Globus pallidus (tissue), 1 donor: ENCODE data around the gene PODN.
A peak's percentile ranks its signal among the peaks of the same experiment; 100 is the strongest.

ENCODE experiments used
- DNase-seq: peaks from one replicate; pipeline ENCODE4 v3.0.0-alpha.2; 2015; ENCODE audit warnings: low spot score

Gene PODN

DNA sequence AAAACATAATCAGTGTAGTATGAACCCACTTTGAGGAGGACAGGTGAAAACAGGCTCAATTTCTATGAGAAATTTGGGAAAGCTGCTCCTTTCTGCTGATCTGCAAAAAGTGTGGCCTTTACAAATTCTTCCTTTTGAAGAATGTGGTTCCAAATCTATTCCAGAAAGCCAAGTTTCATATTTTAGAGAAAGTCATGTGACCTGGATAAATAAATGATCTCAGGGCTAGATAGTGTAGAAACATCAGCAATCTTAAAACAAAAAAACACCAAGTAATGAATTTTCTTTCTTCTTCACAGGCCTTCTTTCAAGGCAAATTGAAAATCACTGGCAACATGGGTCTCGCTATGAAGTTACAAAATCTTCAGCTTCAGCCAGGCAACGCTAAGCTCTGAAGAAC lies 11.7 kb upstream of the PODN start:
- no peak for DNase-seq

- no peak for DNase-seq
Measured at GRCh38 chr1:53051676-53052075, 10.3 kb upstream of the PODN start.

- no peak for DNase-seq
Measured at GRCh38 chr1:53057127-53057526, 4.9 kb upstream of the PODN start.

DNA sequence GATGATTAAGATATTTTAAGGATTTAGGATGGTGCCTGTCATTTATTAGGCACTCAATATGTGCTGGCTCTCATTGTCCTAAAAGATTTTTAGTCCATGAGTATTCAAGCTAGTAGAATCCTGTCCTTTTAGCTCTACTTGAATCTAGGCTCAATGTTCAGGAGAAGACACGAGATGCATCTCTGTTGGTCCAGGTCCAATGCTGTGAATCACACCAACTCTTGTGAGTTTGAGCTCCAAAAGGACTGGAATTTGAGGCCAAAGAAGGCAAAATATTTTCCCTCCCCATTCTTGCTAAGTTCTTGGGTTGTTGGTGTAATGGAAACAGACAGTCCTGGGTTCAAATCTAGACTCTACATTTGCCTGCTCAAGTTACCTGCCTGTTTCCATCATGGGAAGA lies 1.4 kb upstream of the PODN start:
- no peak for DNase-seq

DNA sequence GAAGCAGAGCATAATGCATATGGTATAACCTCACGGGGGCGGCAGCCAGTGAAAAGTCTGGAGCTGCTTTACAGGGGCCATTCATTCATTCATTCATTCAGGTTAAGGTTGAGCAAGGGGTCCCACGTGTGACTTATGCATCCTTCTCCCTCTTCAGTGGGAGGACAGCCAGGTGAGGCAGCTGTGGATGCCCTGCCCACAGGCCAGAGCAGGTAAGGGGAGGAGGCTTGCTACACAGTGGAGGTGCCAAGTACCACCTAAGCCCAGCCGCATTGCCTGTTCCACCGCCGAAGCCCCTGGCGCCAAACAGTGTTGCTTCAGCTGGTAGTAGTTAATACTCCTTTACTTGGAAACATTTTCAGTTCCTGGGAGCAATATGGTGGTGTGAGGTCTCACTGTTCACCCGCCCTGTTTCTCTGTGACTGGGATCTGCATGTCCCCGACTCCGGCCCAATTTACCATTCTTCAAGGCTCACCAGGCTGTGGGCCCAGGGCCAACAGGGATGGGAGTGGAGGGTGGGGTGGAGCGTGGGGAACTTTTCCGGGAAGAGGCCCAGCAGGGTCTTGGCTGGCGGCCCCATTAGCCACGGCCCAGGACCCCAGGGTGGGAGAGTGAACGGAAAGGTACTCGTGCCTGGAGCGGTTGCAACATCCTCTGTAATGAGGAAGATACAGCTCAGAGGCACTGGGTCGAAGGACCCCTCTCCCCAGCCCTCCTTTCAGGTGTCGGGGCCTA lies 722 bp upstream of the PODN start:
- DNase-seq = no peak

DNA sequence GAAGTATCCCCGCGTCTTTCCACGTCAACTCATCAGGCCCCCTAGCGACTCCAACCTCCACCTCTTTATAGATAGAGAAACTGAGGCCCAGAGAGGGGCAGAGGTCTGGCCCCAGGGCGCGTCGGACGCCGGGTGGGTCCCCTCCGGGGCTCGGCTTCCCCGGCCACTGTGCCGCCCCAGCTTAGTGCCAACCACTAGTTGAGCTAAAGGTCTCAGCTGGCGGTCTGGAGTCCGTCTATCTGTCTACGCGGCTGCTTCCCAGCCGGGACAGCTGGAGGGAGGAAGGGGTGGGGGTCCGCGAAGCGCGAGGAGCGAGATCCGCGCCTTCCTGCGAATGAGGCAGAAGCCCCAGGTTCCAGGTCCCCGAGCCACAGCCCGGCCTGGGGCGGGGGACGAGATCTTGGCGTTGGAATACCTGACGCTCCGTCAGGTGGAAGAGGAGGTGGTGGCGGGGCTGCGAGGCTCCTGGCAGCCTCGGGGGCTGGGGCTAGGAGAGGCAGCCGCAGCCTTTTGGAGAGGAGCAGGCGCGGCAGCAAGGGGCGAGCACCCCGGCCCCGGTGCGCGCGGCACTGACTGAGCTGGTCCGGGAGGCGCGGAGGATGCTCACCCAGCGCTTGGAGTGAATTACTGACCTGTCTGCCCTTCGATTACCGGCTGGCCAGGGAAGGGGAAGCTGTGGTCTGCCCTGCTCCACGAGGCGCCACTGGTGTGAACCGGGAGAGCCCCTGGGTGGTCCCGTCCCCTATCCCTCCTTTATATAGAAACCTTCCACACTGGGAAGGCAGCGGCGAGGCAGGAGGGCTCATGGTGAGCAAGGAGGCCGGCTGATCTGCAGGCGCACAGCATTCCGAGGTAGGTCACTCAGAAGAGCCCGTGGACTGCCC lies 937 bp downstream of the PODN start:
- no peak for DNase-seq

DNA sequence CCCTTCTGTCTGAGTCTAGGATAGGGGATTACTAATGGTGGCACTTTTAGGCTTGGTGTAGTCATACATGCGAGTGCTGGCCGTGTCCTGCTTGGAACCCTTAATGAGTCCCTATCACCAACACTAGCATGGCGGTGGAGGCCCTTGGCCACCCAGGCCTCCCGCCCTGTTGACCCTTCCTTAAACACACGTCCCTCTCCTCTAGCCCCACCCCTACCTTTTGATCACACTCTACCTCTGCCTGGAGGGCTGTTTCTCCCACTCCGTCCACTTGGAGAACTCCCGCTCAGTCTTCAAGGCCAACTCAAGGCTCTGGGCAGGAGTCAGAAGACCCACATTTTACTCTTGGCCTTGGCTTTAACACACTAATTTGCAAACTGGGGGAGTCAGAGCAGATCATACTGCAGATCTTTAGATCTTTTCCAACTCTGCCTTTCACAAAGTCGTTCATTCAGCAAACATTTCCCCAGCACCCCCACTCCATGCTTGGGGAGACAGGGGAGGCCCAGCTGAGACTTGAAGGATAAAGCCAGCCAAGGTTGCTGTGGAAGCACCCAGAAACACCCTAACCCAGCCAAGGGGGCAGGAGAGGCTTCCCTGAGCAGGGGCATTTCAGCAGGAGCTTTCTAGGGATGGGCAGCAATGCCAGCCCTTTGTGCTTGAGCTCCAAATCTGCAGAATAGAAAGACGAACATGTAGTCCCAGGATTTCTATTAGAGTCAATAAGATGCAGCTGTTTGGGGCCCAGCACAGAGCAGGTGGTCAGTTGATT lies 1.9 kb downstream of the PODN start:
- no peak for DNase-seq

DNA sequence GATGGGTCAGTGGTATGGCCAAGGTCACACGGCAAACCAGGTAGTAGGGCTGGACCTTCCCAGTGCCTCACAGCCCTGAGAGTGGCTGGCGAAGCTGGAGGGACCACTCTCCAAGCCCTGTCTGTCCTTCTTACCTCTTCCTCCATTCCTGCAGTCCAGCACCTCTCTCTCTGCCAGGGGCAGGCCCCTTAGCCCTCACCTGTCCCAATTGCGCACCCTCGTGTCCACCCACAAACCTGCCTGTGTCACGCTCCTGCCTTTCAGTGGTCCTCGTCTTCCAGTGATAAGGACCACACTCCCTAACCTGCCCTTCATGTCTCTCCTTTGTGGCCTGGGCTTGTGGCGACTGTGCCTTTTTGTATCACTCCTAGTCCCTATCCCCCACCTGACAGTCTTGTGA lies 3.4 kb downstream of the PODN start:
- no peak for DNase-seq

DNA sequence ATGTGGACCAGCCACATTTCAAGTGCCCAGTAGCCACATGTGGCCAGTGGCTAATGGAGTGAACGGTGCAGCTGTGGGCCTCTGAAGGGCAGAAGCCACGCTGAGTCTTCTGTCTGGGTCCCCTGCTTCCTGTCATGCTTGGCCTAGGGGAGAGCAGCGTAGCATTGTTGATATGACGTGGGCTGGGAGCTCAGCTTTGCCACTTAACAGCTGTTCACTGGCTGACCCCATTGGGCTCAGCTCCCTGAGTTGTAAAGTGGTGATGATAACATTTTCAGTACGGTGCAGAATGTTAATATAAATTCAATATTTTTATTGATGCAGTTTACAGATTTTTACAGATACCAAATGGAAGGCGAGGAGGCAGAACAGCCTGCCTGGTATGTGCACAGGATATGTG lies 4.5 kb downstream of the PODN start:
- DNase-seq = no peak

DNA sequence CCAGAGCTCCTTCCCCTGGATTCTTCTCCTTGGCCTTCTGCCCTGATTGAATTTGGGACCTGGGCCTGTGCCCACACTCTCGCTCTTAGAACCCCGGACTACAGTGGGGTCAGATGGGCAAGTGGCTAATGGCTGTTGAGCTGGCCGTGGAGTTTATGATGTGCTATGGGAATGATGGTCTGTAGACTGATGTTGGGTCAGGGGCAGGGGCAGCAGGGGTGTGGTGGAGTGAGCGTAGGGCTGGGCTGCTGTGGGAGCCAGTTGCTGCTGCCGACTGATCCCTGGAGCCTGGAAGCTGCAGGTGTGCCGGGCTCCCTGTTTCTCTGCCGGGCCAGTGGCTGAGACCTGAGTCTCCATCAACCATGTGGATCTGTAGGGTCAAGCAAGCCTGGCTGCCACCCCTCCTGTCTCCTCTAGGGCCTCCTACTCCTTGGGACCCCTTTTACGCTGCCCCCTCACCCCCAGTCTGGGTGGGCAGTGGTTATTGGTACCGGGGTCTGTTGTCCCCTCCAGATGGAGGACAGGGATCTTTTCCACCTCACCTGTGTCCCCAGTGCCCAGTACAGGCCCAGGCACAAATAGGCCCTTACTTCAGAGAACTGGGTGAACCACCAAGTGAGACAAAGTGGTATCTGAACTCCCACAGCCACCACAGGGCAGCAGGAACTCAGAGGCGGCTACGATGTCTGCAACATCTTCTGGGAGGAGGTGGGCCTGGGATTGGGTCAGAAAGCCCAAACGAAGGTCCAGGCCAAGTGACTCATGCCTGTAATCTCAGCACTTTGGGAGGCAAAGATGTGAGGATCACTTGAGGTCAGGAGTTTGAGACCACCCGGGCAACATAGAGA lies 5.1 kb downstream of the PODN start:
- DNase-seq = no peak

GRCh38 chr1:53067886-53068285 lies 5.9 kb downstream of the PODN start:
- no peak for DNase-seq

DNA sequence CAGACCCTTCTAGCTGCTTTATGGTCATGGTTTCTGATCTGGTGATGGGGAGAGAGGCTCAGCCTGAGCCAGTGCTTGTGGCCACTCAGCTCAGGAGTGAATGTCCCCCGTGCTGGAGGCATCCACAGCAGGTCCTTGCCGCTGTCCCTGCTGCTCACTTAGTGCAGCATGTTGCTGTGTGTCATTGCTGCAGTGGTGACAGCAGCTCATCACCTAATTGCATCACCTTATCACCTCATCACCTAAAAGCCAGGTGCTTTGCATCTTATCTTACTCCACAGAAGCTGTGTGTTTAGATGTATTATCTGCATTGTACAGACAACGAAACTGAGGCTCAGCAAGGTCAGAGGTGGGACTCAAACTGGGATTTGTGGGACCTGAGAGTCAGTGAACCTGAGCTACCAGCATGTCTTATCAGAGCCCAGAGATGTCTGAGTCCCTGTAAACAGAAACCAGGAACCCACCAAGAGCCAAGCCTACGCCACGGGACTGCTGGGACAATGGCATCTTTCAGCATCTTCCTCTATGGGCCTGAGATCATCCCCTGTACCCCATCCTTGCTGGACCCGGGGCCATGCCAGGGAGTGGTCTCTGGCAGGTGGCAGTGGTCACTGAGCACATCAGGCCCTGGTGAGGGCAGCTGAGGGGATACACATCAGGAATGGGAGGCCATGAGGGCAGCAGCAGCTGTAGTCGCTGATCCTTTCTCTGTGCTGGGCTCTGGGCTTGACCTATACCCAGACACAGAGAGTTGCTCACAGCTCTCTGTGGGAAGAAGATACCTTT lies 6.5 kb downstream of the PODN start:
- DNase-seq = no peak

GRCh38 chr1:53069265-53069662 lies 7.3 kb downstream of the PODN start:
- no peak for DNase-seq

GRCh38 chr1:53069663-53070327 lies 7.8 kb downstream of the PODN start:
- no peak for DNase-seq

DNA sequence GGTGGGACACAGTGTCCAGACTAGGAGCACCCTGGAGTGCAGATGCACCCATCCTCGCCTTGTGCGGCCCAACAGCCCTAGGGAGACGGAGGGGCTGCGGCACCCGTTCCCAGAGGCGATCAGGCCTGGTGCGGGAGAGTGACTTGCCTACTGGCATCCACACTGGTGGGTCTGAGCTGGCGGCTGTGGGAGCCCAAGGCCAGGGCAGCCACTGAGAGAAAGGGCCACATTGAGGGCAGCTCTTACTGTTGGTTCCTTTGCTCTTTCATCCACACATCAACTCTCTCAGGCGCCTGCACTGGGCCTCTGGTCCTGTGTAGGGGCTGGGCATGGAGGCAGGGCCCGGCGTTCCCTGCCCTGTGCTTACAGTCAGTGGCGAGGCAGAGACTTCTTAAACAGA lies 8.6 kb downstream of the PODN start:
- DNase-seq = no peak

DNA sequence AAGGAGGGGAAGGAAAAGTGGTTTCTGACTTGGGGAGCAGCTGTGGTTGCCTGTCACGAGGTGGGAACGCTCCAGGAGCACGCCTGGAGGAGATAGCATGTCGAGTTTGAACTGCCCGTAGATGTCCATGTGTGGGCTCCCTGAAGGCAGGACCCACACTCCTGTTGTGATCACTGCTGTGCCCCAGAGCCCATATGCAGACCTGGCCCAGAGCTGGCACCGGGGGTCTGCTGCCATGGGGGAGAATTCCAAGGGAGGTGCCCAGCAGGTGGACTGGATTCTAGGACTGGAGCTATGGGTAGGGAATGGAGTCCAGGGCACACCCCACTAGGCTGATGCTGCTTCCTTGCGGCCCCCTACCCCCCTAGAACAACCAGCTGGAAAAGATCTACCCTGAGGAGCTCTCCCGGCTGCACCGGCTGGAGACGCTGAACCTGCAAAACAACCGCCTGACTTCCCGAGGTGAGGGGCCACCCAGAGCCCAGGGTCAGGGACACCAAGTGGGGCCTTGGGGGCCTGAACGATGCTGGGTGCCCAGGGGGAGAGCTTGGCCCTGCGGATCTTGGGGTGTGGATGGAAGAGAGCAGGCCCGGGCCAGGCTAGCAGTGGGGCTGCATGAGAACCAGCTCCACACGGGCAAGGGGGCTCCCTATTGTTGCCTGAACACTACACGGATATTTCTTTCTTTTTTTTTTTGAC lies 9.3 kb downstream of the PODN start:
- no peak for DNase-seq

GRCh38 chr1:53071915-53072314 lies 9.9 kb downstream of the PODN start:
- no peak for DNase-seq

GRCh38 chr1:53073287-53073686 lies 11.3 kb downstream of the PODN start:
- DNase-seq = no peak

DNA sequence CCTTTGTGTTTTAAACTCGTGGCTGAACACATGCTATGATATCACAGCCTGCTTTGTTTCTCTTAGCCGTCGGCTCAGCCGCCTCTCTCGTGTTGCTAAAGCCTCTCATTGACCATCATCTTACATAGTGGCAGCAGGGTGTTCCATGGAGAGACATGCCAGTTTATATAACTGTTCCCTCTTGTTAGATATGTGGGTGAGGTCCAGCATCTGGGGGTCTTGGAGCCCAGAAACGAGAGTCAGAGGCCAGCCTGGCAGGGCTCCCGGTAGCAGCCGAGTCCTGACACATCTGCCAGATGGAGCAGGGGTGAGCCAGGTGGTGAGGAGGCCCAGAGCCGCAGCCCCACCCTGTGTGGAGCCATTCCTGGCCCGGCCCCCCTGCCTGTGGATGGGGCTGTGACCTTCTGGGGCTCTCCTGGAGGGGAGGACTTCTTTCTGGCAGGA lies 11.9 kb downstream of the PODN start:
- DNase-seq = peak; percentile 38
